NCI-H1694 treated with DMSO at 0.1 percent for 48 hours (cell line): ENCODE measurements around the gene DRGX.

Experiments
- DNase-seq: peaks from one replicate; lab custom pipeline; 2025; lab: John Stamatoyannopoulos, UW

DRGX gene

DNA sequence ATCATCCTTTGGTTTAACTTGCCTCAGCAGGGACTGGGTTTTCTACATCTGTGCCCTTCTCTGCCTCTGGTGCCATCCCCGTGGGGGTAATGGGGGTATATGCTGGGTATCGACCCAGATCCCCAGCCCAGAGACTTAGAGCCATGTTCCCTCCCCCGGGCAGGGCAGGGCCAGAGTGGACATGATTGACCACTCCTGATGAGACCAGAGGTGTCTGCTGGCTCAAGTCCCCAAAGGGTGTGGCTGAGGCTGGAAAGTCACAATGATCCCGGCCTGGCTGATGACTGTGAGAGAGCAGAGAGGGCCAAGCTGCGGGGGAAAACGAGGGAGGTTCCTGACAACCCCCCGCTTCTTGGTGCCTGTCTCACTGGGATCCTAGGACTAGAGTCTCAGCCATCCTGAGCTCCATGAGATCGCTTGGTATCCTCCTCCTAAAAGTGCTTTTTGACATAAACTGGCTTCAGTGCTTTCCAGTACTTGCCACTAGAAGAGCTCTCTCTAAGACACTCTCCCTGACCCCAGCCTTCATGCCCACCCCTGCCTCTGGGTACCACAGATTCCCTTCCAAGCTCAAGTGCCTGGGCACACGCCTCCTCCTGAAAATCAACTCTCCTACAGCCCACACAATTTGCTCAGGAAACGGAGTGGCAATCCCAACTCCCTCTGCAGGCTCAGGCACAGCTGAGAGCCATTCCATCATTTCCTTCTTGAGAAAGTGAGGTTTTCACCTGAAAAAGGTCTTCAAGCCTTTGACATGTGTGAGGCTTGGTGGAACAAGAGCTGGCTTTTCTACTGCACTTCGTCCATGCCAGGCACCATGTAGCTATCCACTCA lies 33.9 kb downstream of the DRGX start:
- DNase-seq, result no peak

DNA sequence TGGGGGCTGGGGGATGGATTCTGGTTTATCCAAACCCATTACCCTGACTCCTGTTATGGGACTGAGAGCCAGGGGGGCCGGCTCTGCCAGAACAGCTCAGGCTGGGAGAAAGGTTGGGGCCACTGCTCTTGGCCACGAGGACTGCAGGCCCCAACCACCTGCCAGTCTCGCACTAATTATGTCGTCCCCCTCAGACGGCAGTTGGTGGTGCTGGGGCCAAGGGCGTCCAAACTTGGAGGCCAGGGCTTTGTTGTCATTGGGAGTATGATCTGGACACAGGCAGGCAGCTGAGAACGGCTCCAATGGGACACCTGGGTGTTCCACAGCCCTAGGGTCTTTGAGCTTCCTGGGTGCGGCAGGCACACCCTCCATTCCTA lies 34.7 kb downstream of the DRGX start:
- DNase-seq, result no peak

- DNase-seq, result no peak
Observed at GRCh38 chr10:49360271-49361177, 35.4 kb downstream of the DRGX start.

GRCh38 chr10:49359349-49360270 lies 36.3 kb downstream of the DRGX start:
- no peak for DNase-seq

GRCh38 chr10:49357910-49358309 lies 38.0 kb downstream of the DRGX start:
- DNase-seq, result no peak

DNA sequence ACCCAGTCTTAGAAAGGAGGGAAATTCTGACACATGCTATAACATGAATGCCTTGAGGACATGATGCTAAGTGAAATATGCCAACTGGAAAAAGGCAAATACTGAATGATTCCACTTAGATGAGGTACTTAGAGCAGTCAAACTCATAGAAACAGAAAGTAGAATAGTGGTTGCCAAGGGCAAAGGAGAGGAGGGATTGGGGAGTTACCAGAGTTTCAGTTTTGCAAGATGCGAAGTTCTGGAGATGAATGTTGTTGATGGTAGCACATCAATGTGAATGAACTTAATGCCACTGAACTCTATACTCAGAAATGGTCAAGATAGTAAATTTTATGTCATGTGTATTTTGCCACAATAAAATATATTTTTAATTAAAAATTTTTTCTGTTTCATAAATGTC lies 38.9 kb downstream of the DRGX start:
- DNase-seq, result no peak

GRCh38 chr10:49356181-49356580 lies 39.7 kb downstream of the DRGX start:
- no peak for DNase-seq

GRCh38 chr10:49355221-49355620 lies 40.7 kb downstream of the DRGX start:
- DNase-seq, result no peak

DNA sequence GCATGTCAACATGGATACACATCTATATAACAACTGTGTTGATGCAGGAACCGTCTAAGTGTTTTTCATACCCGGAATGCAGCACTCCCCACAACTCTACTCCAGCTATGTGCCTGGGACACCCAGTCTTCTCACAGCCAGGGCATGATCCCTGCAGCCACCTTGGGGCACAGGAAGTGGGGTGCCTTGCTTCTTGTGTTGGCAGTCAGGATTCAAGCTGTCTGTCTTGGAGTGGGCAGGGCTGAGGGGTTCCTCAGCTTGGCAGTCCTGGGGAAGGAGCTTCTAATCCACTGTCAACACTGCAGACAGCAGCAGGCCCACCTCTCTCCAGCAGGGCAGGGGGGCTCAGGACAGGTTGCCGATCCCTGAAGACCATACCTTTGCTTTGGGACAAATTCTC lies 41.3 kb downstream of the DRGX start:
- DNase-seq, result no peak

- DNase-seq, result no peak
Observed at GRCh38 chr10:49353895-49354566, 41.9 kb downstream of the DRGX start.

- no peak for DNase-seq
Observed at GRCh38 chr10:49353026-49353894, 42.6 kb downstream of the DRGX start.

DNA sequence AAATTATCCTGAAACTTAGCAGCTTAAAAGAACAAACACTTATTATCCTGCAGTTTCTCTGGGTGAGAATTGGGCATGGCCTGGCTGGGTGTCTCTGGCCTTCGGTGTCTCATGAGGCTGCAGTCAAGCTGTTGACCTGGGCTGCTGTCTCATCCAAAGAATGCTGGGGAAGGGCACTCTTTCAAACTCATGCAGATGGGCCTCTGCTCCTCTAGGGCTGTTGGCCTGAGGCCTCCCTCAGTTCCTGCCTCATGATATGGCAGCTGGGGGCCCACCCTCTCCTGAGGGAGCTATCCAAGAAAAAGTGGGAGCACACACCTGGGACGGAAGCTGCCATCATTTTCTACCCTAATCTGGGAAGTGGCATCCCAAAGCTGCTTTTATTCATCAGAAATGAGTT lies 43.6 kb downstream of the DRGX start:
- DNase-seq, result no peak

GRCh38 chr10:49351669-49352068 lies 44.2 kb downstream of the DRGX start:
- no peak for DNase-seq

- no peak for DNase-seq
Observed at GRCh38 chr10:49350846-49351532, 44.9 kb downstream of the DRGX start.

DNA sequence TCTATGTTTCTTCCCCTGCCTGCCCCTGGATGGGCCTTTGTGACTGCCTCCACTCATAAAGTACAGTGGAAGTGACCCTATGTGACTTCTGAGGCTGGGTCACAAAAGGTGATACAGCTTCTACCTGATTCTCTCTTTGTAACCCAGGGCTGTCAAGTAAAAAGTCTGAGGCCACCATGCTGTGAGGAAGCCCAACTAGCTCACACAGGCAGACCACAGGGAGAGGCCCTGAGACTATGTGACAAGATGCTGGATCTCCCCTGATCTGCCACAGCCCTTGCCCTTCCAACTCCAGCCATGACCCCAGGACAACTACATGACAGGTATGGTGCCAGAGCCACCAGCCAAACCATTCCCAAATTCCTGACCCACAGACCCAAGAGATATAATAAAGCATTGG lies 45.8 kb downstream of the DRGX start:
- DNase-seq, result no peak

DNA sequence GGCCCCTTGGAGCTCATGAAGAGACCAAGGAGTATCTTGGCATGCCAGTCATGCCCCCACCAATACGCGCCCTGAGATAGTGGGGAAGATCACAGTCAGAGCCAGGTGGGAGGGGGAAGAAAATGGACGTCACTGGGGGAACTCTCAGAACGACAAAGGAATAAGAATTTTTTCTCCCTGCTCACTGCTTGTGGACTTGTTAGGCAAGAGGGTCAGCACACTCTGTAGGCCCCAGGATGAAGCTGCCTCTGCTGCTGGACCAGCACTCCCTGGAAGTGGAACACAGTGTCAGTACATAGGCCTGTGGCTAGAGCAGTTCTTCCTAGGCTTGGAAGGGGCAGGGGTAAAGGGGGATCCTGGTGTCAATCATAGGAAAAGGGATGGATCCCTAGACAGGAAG lies 46.5 kb downstream of the DRGX start:
- no peak for DNase-seq

DNA sequence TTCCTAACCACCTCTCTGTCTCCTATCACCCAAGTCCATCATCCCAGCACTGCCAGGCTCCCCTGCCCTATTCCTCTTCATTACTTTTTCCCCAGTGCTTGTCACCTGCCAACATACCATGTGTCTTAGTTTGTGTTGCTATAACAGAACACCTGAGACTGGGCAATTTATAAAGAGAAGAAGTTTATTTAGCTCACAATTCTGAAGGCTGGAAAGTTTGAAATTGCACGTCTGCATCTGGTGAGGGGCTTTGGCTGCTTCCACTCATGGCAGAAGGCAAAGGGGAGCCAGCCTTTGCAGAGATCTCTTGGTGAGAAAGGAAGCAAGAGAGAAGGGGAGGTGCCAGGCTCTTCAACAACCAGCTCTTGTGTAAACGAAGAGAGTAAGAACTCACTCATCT lies 47.3 kb downstream of the DRGX start:
- DNase-seq, result no peak

GRCh38 chr10:49347827-49348226 lies 48.1 kb downstream of the DRGX start:
- no peak for DNase-seq

DNA sequence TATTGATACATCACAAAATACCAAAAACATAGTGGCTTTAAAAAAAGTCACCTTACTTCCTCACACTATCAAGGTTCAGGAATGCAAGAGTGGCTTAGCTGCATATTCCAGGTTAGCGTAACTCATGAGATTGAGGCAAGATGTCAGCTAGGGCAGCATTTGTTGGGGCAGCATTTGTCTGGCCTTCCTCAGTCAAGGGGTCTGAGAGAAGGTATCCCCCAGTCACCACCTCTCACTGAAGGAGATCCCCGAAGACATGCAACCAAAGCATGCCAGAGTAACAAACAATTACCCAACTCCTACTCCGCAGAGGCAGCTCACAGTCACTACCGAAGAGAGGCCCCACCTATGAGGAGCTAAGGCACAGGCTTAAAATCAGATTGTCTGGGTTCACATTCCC lies 48.5 kb downstream of the DRGX start:
- DNase-seq, result no peak

GRCh38 chr10:49344840-49345239 lies 51.0 kb downstream of the DRGX start:
- no peak for DNase-seq
